Neural cell (in vitro differentiated cells): ENCODE data around the gene ANKAR. TPM values are rescaled to one million over a fixed set of nuclear protein-coding genes. Genes with fewer than 3 reads are reported as not detected.

Experiments used
- H2AFZ ChIP-seq: fragments of 200-600, 300-800 bp; sonication (generic), shearing (Covaris generic); 2 replicates; pipeline ENCODE4 v1.6.0; 2014; ENCODE audit warnings: low read depth, mild to moderate bottlenecking, antibody characterized with exemption, low read length, moderate library complexity
- H3F3A ChIP-seq: fragments of 200-600 bp; shearing (Covaris generic); 2 replicates; pipeline ENCODE4 v1.6.1; 2016; ENCODE audit warnings: mild to moderate bottlenecking, moderate library complexity, mixed read lengths, antibody characterized with exemption, low read length; ENCODE audit not compliant: insufficient read depth, poor library complexity, severe bottlenecking
- H3K27ac ChIP-seq: fragments of 200-600, 300-800 bp; sonication (generic), shearing (Covaris generic); 2 replicates; pipeline ENCODE4 v1.5.1; 2014; ENCODE audit warnings: mild to moderate bottlenecking, low read length, moderate library complexity
- H3K27me3 ChIP-seq: fragments of 300-800, 200-600 bp; sonication (generic), shearing (Covaris generic); 2 replicates; pipeline ENCODE4 v1.6.0; 2014; ENCODE audit warnings: mild to moderate bottlenecking, low read depth, low read length, moderate library complexity; ENCODE audit not compliant: insufficient read depth
- H3K36me3 ChIP-seq: fragments of 300-800, 200-600 bp; sonication (generic), shearing (Covaris generic); 2 replicates; pipeline ENCODE4 v1.5.1; 2014; ENCODE audit warnings: mild to moderate bottlenecking, antibody characterized with exemption, low read length, moderate library complexity; ENCODE audit not compliant: insufficient read depth
- H3K4me2 ChIP-seq: fragments of 300-800, 200-600 bp; sonication (generic), shearing (Covaris generic); 2 replicates; pipeline ENCODE4 v1.6.0; 2014; ENCODE audit warnings: mild to moderate bottlenecking, low read length
- H3K4me3 ChIP-seq: fragments of 300-800, 200-600 bp; sonication (generic), shearing (Covaris generic); 2 replicates; pipeline ENCODE4 v1.5.1; 2014; ENCODE audit warnings: mild to moderate bottlenecking, low read length, moderate library complexity
- H3K79me2 ChIP-seq: fragments of 200-600 bp; shearing (Covaris generic); replicated peaks from 2 replicates; pipeline ENCODE4 v1.6.0; 2014; ENCODE audit warnings: mild to moderate bottlenecking, low read length, moderate library complexity; ENCODE audit not compliant: insufficient read depth
- H3K9ac ChIP-seq: fragments of 300-800, 200-600 bp; sonication (generic), shearing (Covaris generic); 2 replicates; pipeline ENCODE4 v1.6.1; 2016; ENCODE audit warnings: mild to moderate bottlenecking, low read length, mixed read lengths
- H3K9me2 ChIP-seq: fragments of 200-600 bp; shearing (Covaris generic); 2 replicates; pipeline ENCODE4 v1.6.1; 2016; ENCODE audit warnings: mild to moderate bottlenecking, low read length, mixed read lengths; ENCODE audit not compliant: insufficient read depth
- H3K9me3 ChIP-seq: fragments of 200-600, 300-800 bp; sonication (generic), shearing (Covaris generic); 2 replicates; pipeline ENCODE4 v1.6.1; 2016; ENCODE audit warnings: mild to moderate bottlenecking, mixed run types, low read length, moderate library complexity, mixed read lengths
- H4K20me1 ChIP-seq: fragments of 200-600 bp; shearing (Covaris generic); 2 replicates; pipeline ENCODE4 v1.6.1; 2016; ENCODE audit warnings: mild to moderate bottlenecking, mixed run types; ENCODE audit not compliant: insufficient read depth
- CTCF ChIP-seq: fragments of 450-650 bp; IDR thresholded peaks from 2 replicates; pipeline ENCODE4 v1.5.1; 2014; ENCODE audit warnings: antibody characterized with exemption, mild to moderate bottlenecking, moderate library complexity; ENCODE audit not compliant: poor library complexity, severe bottlenecking
- EP300 ChIP-seq: fragments of 450-650 bp; conservative IDR thresholded peaks from 2 replicates; pipeline ENCODE4 v1.6.1; 2014; ENCODE audit warnings: antibody characterized with exemption, mild to moderate bottlenecking, moderate library complexity; ENCODE audit not compliant: poor library complexity, severe bottlenecking
- EZH2 ChIP-seq: fragments of 200-600, 300-800 bp; shearing (Covaris generic), sonication (generic); IDR thresholded peaks from 2 replicates; pipeline ENCODE4 v1.6.1; 2014; ENCODE audit warnings: antibody characterized with exemption, low read length, borderline replicate concordance, mild to moderate bottlenecking; ENCODE audit not compliant: insufficient read depth, poor library complexity, severe bottlenecking
- MXI1 ChIP-seq: fragments of 450-650 bp; conservative IDR thresholded peaks from 2 replicates; pipeline ENCODE4 v1.6.1; 2014; ENCODE audit warnings: antibody characterized with exemption, mild to moderate bottlenecking; ENCODE audit not compliant: poor library complexity, severe bottlenecking
- POLR2AphosphoS5 ChIP-seq: IDR thresholded peaks from 2 replicates; pipeline ENCODE4 v1.6.1; 2012
- RAD21 ChIP-seq: fragments of 450-650 bp; conservative IDR thresholded peaks from 2 replicates; pipeline ENCODE4 v1.6.1; 2014; ENCODE audit warnings: antibody characterized with exemption, mild to moderate bottlenecking, moderate library complexity
- REST ChIP-seq: IDR thresholded peaks from 2 replicates; pipeline ENCODE4 v1.6.1; 2012; ENCODE audit warnings: borderline replicate concordance
- SMC3 ChIP-seq: fragments of 450-650 bp; conservative IDR thresholded peaks from 2 replicates; pipeline ENCODE4 v1.6.1; 2014; ENCODE audit warnings: antibody characterized with exemption, mild to moderate bottlenecking, moderate library complexity; ENCODE audit not compliant: poor library complexity
- TAF1 ChIP-seq: IDR thresholded peaks from 2 replicates; pipeline ENCODE4 v1.6.1; 2012; ENCODE audit warnings: low read depth
- polyA plus RNA-seq: library from polyadenylated mRNA; depleted of rRNA; stranded (reverse); fragments of >200 nt; gene quantifications from 2 replicates; pipeline ENCODE4 v1.2.3, GENCODE V29; 2014

Gene ANKAR
- polyA plus RNA-seq, 1 donor from 2014 or later: 7.4 TPM

- Histone ChIP-seq H3F3A (no peaks in the 10 kb centered on the region), H3K36me3 (no peaks in the 10 kb centered on the region), H3K4me3 (no peak overlapping the region), H3K27me3 (no peaks in the 10 kb centered on the region), H3K9ac (no peak overlapping the region), H2AFZ (no peak overlapping the region), H3K4me2 (no peak overlapping the region), H3K27ac (no peak overlapping the region), H3K9me2 (no peaks in the 10 kb centered on the region), H3K79me2 (no peaks in the 10 kb centered on the region), H4K20me1 (no peaks in the 10 kb centered on the region), H3K9me3 (no peaks in the 10 kb centered on the region)
- TF ChIP-seq TAF1 (no peak), POLR2AphosphoS5 (no peak), REST (no peak), EZH2 (no peak), RAD21 (no peak), CTCF (no peak), SMC3 (no peak), EP300 (no peak), MXI1 (no peak)
Observed at GRCh38 chr2:189696223-189696622, 21.8 kb downstream of the ANKAR start.

DNA sequence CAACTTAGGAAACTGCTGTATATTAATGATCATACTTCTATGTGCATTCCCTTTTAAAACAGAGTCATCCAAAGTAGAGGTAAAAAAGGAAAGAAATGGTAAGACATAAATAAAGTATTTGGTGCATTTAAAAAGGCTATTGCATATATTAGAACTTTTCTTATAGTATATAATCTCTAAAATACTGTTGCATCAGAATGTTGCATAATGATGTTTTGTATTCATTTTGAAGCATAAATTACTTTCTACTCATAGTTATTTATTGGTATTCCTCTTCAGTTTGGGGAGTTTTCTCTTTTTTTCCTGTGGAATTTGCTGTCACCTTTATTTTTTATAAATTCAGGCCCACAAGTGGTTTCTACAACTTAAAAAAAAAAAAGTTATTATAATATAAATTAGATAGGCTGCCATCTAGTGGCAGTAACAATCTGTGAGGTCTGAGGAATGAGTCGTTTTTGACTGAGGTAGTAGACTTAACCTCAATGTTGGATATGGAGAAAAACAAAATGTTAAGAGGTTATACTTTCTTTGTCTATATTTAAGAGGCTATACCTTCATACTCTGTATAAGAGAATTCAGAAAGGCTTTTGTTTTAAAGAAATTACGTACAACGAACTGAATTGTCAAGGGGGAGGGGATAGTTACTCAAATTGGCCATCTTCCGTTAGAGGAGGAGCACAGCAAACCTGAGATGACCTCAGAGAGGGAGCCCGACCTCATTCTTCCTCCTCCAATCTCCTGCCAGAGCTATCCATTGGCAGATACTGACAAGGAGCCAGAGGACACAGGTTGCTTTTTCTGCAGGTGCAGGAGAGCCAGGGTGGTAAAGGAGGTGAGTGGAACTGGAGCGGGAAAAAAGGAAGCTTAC lies 23.8 kb downstream of the ANKAR start:
- no peak for TF ChIP-seq POLR2AphosphoS5
- TF ChIP-seq TAF1: no peak
- TF ChIP-seq REST: no peak
- no peak for TF ChIP-seq MXI1
- peak; percentile 60 for TF ChIP-seq CTCF
- TF ChIP-seq RAD21: no peak
- TF ChIP-seq EZH2: no peak
- peak; percentile 43 for TF ChIP-seq SMC3
- H3K36me3 ChIP-seq: no peaks in the 10 kb centered on the region

More for the DNA sequence above, 23.8 kb downstream of the ANKAR start:
- no peak overlapping the region for H2AFZ ChIP-seq
- H3K79me2 ChIP-seq: no peaks in the 10 kb centered on the region
- no peaks in the 10 kb centered on the region for H3F3A ChIP-seq
- H4K20me1 ChIP-seq: no peaks in the 10 kb centered on the region
- no peak overlapping the region for H3K4me3 ChIP-seq
- no peaks in the 10 kb centered on the region for H3K27me3 ChIP-seq
- no peak overlapping the region for H3K4me2 ChIP-seq
- H3K9ac ChIP-seq: no peak overlapping the region
- no peaks in the 10 kb centered on the region for H3K9me2 ChIP-seq
- H3K9me3 ChIP-seq: no peaks in the 10 kb centered on the region
- H3K27ac ChIP-seq: no peak overlapping the region
